HG03575 (cell line): Measurements from ENCODE around the gene NEDD4L.
"Not testable (repeated sequence)": the region's sequence is repeated elsewhere in the genome, so short reads cannot be mapped to it uniquely, and the experiment has no call there.

ENCODE experiments used
- ATAC-seq: cut with Tn5 transposase; IDR thresholded peaks from one replicate; pipeline ENCODE4 v1.9.1; 2021; ENCODE audit not compliant: unreplicated experiment, insufficient number of reproducible peaks, low FRiP score; ENCODE audit errors: extremely low read depth

The NEDD4L gene

GRCh38 chr18:58426611-58427010 lies 382.6 kb downstream of the NEDD4L start:
- no peak for ATAC-seq

- no peak for ATAC-seq
These were observed 383.3 kb downstream of the NEDD4L start for GRCh38 chr18:58427321-58427720.

- ATAC-seq, result no peak
These were observed 385.4 kb downstream of the NEDD4L start for GRCh38 chr18:58429442-58429841.

GRCh38 chr18:58431215-58431614 lies 387.2 kb downstream of the NEDD4L start:
- no peak for ATAC-seq

GRCh38 chr18:58432050-58432727 lies 388.2 kb downstream of the NEDD4L start:
- no peak for ATAC-seq

GRCh38 chr18:58435221-58436005 lies 391.4 kb downstream of the NEDD4L start:
- ATAC-seq, result not testable (repeated sequence)

GRCh38 chr18:58438161-58438957 lies 394.3 kb downstream of the NEDD4L start:
- ATAC-seq, result no peak

- ATAC-seq, result no peak
These were observed 394.9 kb downstream of the NEDD4L start for GRCh38 chr18:58438958-58439300.

- ATAC-seq, result no peak
These were observed 399.6 kb downstream of the NEDD4L start for GRCh38 chr18:58443671-58444070.

GRCh38 chr18:58446391-58447060 lies 402.5 kb downstream of the NEDD4L start:
- no peak for ATAC-seq

GRCh38 chr18:58447402-58448095 lies 403.5 kb downstream of the NEDD4L start:
- ATAC-seq, result no peak

- ATAC-seq, result no peak
These were observed 405.4 kb downstream of the NEDD4L start for GRCh38 chr18:58449464-58449863.
